H1 (cell line): ENCODE results near the gene SPACA7. TPM values are rescaled to one million over a fixed set of nuclear protein-coding genes. Genes with fewer than 3 reads are reported as not detected.
A peak's percentile ranks its signal among the peaks of the same experiment; 100 is the strongest.

Experiments used
- CTCF ChIA-PET: fragments of 300-600 bp; sonication (Branson Sonifier 250); formaldehyde crosslinking; loops from one replicate; lab custom pipeline; 2021; ENCODE audit not compliant: partially characterized antibody; lab: Charles Lee
- POLR2A ChIA-PET: fragments of 300-600 bp; sonication (Branson Sonifier 250); formaldehyde crosslinking; loops from one replicate; lab custom pipeline; 2021; ENCODE audit warnings: inconsistent platforms; ENCODE audit not compliant: partially characterized antibody; lab: Charles Lee
- DNase-seq, 2 experiments: peaks; one replicate each; pipeline versions ENCODE4 v3.0.0 to v3.0.0-alpha.2; 2010 to 2022; ENCODE audit warnings: low spot score in 2 of 2, low read depth in 1 of 2, mixed read lengths in 1 of 2
- FAIRE-seq: peaks from 2 replicates; lab custom pipeline; 2011; peaks lifted over from hg19 to GRCh38; lab: Jason Lieb, UNC
- H2AFZ ChIP-seq: 2 replicates; pipeline ENCODE4 v1.8.1; 2012; ENCODE audit warnings: low read length, inconsistent platforms
- H2AK5ac ChIP-seq: 2 replicates; pipeline ENCODE4 v1.6.1; 2013; ENCODE audit warnings: low read depth, low read length
- H2BK120ac ChIP-seq: replicated peaks from 2 replicates; pipeline ENCODE3; 2013; ENCODE audit warnings: low read depth, low read length, inconsistent platforms
- H2BK12ac ChIP-seq: 2 replicates; pipeline ENCODE4 v1.6.1; 2013; ENCODE audit warnings: low read depth, low read length
- H2BK15ac ChIP-seq: 2 replicates; pipeline ENCODE4 v1.6.1; 2013; ENCODE audit warnings: low read length
- H2BK20ac ChIP-seq: 2 replicates; pipeline ENCODE4 v1.6.1; 2013; ENCODE audit warnings: low read length
- H2BK5ac ChIP-seq: 2 replicates; pipeline ENCODE4 v1.6.1; 2013; ENCODE audit warnings: low read depth, low read length
- H3K14ac ChIP-seq: 2 replicates; pipeline ENCODE4 v1.6.1; 2013; ENCODE audit warnings: inconsistent platforms; ENCODE audit not compliant: insufficient read length
- H3K18ac ChIP-seq: 2 replicates; pipeline ENCODE4 v1.6.1; 2013; ENCODE audit warnings: low read length; ENCODE audit errors: extremely low read depth
- H3K23ac ChIP-seq: 2 replicates; pipeline ENCODE4 v1.6.1; 2013; ENCODE audit warnings: inconsistent platforms; ENCODE audit not compliant: insufficient read length
- H3K23me2 ChIP-seq: 2 replicates; pipeline ENCODE4 v1.6.1; 2013; ENCODE audit warnings: low read depth, low read length
- H3K27ac ChIP-seq: 2 replicates; pipeline ENCODE4 v1.6.1; 2011; ENCODE audit warnings: low read depth, low read length, inconsistent platforms
- H3K27me3 ChIP-seq, 4 experiments: replicated peaks in 1 of 4; 1 replicate in 1 of 4; 2 replicates in 3 of 4; pipeline versions ENCODE4 v1.6.1 to v1.8.1; 2011 to 2013; ENCODE audit warnings: low read length in 3 of 4, mild to moderate bottlenecking in 3 of 4, inconsistent platforms in 2 of 4, mixed read lengths in 2 of 4, moderate library complexity in 1 of 4; ENCODE audit not compliant: control insufficient read depth in 3 of 4, insufficient read depth in 3 of 4; ENCODE audit errors: extremely low read depth in 1 of 4
- H3K36me3 ChIP-seq, 4 experiments: 2 replicates each; pipeline versions ENCODE4 v1.6.1 to v1.8.1; 2011 to 2013; ENCODE audit warnings: mild to moderate bottlenecking in 4 of 4, low read length in 3 of 4, moderate library complexity in 2 of 4, control low read depth in 1 of 4, inconsistent platforms in 1 of 4; ENCODE audit not compliant: insufficient read depth in 4 of 4, control insufficient read depth in 2 of 4
- H3K4ac ChIP-seq: replicated peaks from 2 replicates; pipeline ENCODE3; 2013; ENCODE audit warnings: low read length, low read depth, mixed read lengths, inconsistent platforms; ENCODE audit not compliant: insufficient read length
- H3K4me1 ChIP-seq, 4 experiments: replicated peaks in 1 of 4; 1 replicate in 1 of 4; 2 replicates in 3 of 4; pipeline versions ENCODE4 v1.6.1 to v1.8.1; 2011 to 2013; ENCODE audit warnings: low read length in 3 of 4, inconsistent platforms in 2 of 4, mixed read lengths in 1 of 4; ENCODE audit not compliant: insufficient read depth in 4 of 4, control insufficient read depth in 3 of 4
- H3K4me2 ChIP-seq, 2 experiments: 2 replicates each; pipeline versions ENCODE4 v1.6.1 to v1.8.1; 2011 to 2013; ENCODE audit warnings: low read depth in 2 of 2, low read length in 2 of 2, control low read depth in 1 of 2, inconsistent platforms in 1 of 2, mild to moderate bottlenecking in 1 of 2; ENCODE audit not compliant: insufficient read depth in 1 of 2
- H3K4me3 ChIP-seq, 4 experiments: fragments of 200-600, 300-600 bp in 1 of 4; sonication (generic), shearing (Covaris generic), sonication (Bioruptor Twin) in 1 of 4; 2 replicates each; pipeline versions ENCODE4 v1.5.1 to v1.8.1; 2011 to 2016; ENCODE audit warnings: low read length in 4 of 4, low read depth in 3 of 4, control low read depth in 2 of 4, inconsistent platforms in 2 of 4, mild to moderate bottlenecking in 2 of 4, mixed read lengths in 1 of 4, moderate library complexity in 1 of 4; ENCODE audit not compliant: insufficient read depth in 2 of 4; ENCODE audit errors: extremely low read depth in 1 of 4
- H3K56ac ChIP-seq: replicated peaks from 2 replicates; pipeline ENCODE3; 2013; ENCODE audit warnings: low read depth, mild to moderate bottlenecking, mixed read lengths, low read length, inconsistent platforms; ENCODE audit not compliant: insufficient read length
- H3K79me1 ChIP-seq: 2 replicates; pipeline ENCODE4 v1.6.1; 2013; ENCODE audit warnings: low read depth, low read length, control low read depth
- H3K79me2 ChIP-seq, 2 experiments: 2 replicates each; pipeline versions ENCODE4 v1.6.1 to v1.8.1; 2012 to 2013; ENCODE audit warnings: low read length in 2 of 2, mild to moderate bottlenecking in 2 of 2, inconsistent platforms in 1 of 2; ENCODE audit not compliant: insufficient read depth in 2 of 2, control insufficient read depth in 1 of 2
- H3K9ac ChIP-seq, 4 experiments: replicated peaks in 1 of 4; 1 replicate in 1 of 4; 2 replicates in 3 of 4; pipeline versions ENCODE4 v1.6.1 to v1.8.1; 2011 to 2013; ENCODE audit warnings: low read depth in 3 of 4, low read length in 3 of 4, control low read depth in 2 of 4, mild to moderate bottlenecking in 2 of 4, moderate library complexity in 2 of 4, inconsistent platforms in 1 of 4; ENCODE audit errors: extremely low read depth in 1 of 4
- H3K9me3 ChIP-seq, 2 experiments: 2 replicates each; pipeline versions ENCODE4 v1.6.1 to v1.8.1; 2012 to 2013; ENCODE audit warnings: mild to moderate bottlenecking in 2 of 2, moderate library complexity in 2 of 2, control low read depth in 1 of 2, inconsistent platforms in 1 of 2, low read depth in 1 of 2, low read length in 1 of 2, mixed read lengths in 1 of 2; ENCODE audit not compliant: insufficient read depth in 2 of 2
- H4K20me1 ChIP-seq, 2 experiments: replicated peaks in 1 of 2; 2 replicates each; pipeline versions ENCODE3 to v1.8.1; 2011 to 2013; ENCODE audit warnings: inconsistent platforms in 2 of 2, low read length in 2 of 2, mild to moderate bottlenecking in 1 of 2; ENCODE audit not compliant: insufficient read depth in 2 of 2, control insufficient read depth in 1 of 2
- H4K5ac ChIP-seq: 2 replicates; pipeline ENCODE4 v1.6.1; 2013; ENCODE audit warnings: low read length, low read depth, mixed read lengths, inconsistent platforms; ENCODE audit not compliant: insufficient read length
- H4K8ac ChIP-seq: 2 replicates; pipeline ENCODE4 v1.8.0; 2013; ENCODE audit warnings: mild to moderate bottlenecking, moderate library complexity, low read length, inconsistent platforms; ENCODE audit not compliant: insufficient read depth; ENCODE audit errors: extremely low read depth
- H4K91ac ChIP-seq: replicated peaks from 2 replicates; pipeline ENCODE3; 2013; ENCODE audit warnings: low read length, mixed read lengths, inconsistent platforms; ENCODE audit not compliant: insufficient read length
- RXRA ChIP-seq: IDR thresholded peaks from 2 replicates; pipeline ENCODE4 v1.6.1; 2011; ENCODE audit warnings: low read depth, mild to moderate bottlenecking, low read length, moderate library complexity; ENCODE audit not compliant: insufficient read depth
- WGBS, 2 experiments: shearing (Covaris generic) in 1 of 2; methylation state at CpG; one replicate each; pipeline versions ENCODE4 v1.1.6 to v1.1.7; 2013 to 2015; ENCODE audit warnings: low lambda C conversion rate in 2 of 2, mixed read lengths in 2 of 2, inconsistent platforms in 1 of 2, low coverage in 1 of 2, missing lambda C conversion rate in 1 of 2; ENCODE audit not compliant: insufficient replicate concordance in 2 of 2, insufficient coverage in 1 of 2, insufficient read length in 1 of 2; ENCODE audit errors: extremely low coverage in 1 of 2, missing lambda C conversion rate in 1 of 2; 5-methylcytosine and 5-hydroxymethylcytosine counted together
- polyA plus RNA-seq, 7 experiments: library from polyadenylated mRNA; depleted of rRNA in 3 of 7; stranded (reverse) in 5 of 7; unstranded in 2 of 7; fragments of >200 nt in 5 of 7; fragments of 200-250 nt in 2 of 7; gene quantifications; 1 replicate in 5 of 7; 2 replicates in 1 of 7; 4 replicates in 1 of 7; pipeline versions ENCODE4 v1.2.1 to v1.2.3, GENCODE V29; 2011 to 2013; ENCODE audit warnings: missing spikeins in 2 of 7, mixed read lengths in 2 of 7
- total RNA-seq: library from RNA; stranded (reverse); fragmentation: NEBNext Ultra II Directional; extraction: Animal tissue kit (Norgen Biotek cat#: 25700); gene quantifications from 2 replicates; pipeline ENCODE4 v1.2.1, GENCODE V29; 2021

SPACA7 gene
- total and polyA plus RNA-seq, 2 of the 8 experiments (the other 6 are each of a cell fraction or from before 2014, with no cell fraction given), result not detected

DNA sequence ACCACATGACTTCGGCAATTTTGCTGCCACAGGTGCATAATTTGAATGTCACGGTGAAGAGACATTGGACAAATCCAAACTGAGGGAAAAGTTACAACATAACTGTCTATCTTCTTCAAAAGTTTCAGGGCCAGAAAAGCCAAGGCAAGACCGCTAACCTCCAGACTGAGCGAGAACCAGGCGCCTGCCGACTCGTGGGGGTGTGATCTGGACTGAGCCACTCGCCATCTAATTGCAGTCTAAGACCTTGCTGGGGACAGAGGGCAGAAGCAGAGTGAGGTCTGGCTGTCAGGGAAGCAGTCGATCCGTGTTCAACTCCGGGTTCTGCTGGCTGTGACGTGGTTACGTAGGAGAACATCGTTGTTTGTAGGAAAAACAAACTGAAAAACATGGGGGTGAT is 88.6 kb downstream of the SPACA7 start:
- no peak overlapping the region for H2BK20ac ChIP-seq
- no peak overlapping the region for H2BK5ac ChIP-seq
- H3K23ac ChIP-seq, result no peak overlapping the region
- H4K20me1 ChIP-seq, result no peaks in the 10 kb centered on the region
- H4K91ac ChIP-seq, result no peak overlapping the region
- CTCF ChIA-PET, result interaction anchor here (0.9 to 1.7 kb wide), 3 partner anchors 10 to 21 kb away, joined by 3 to 4 read pairs (median 4); no protein-coding TSS in a partner anchor
- no peak overlapping the region for H3K27ac ChIP-seq
- H3K4me1 ChIP-seq, result no peaks in the 10 kb centered on the region; a peak in 1 of 7 replicates
- H3K79me2 ChIP-seq, result no peaks in the 10 kb centered on the region
- H4K5ac ChIP-seq, result no peak overlapping the region
- H3K27me3 ChIP-seq, result no peaks in the 10 kb centered on the region
- no peak overlapping the region for H3K9ac ChIP-seq
- H2AFZ ChIP-seq, result no peak overlapping the region
- no peaks in the 10 kb centered on the region for H3K36me3 ChIP-seq
- H2BK120ac ChIP-seq, result no peak overlapping the region
- FAIRE-seq (no peak), DNase-seq (peak in 1 of 2 experiments; percentile 30)
- H3K4me3 ChIP-seq, result no peak overlapping the region
- no peaks in the 10 kb centered on the region for H3K23me2 ChIP-seq
- WGBS, 2 experiments, result 90% methylated on average over 14 of the region's 14 CpGs; no CpG with 5 or more reads in 1 of the 2 experiments
- H3K18ac ChIP-seq, result no peak overlapping the region; the same call in 1 of the 2 replicates
- TF ChIP-seq RXRA, result no peak
- H2AK5ac ChIP-seq, result no peak overlapping the region
- H2BK12ac ChIP-seq, result no peak overlapping the region
- H3K4ac ChIP-seq, result no peak overlapping the region
- no peak overlapping the region for H2BK15ac ChIP-seq
- H3K56ac ChIP-seq, result no peak overlapping the region
- POLR2A ChIA-PET, result interaction anchor here (1.4 kb wide), 1 partner anchor 47 kb away, joined by 3 read pairs; no protein-coding TSS in a partner anchor
- no peak overlapping the region for H3K14ac ChIP-seq
- no peaks in the 10 kb centered on the region for H3K79me1 ChIP-seq
- H3K9me3 ChIP-seq, result peaks cover 0 to 3% of the 10 kb centered on the region in 2 experiments; a peak in 1 of 4 replicates
- no peak overlapping the region for H3K4me2 ChIP-seq
- no peak overlapping the region; the same call in 1 of the 2 replicates for H4K8ac ChIP-seq
